ENCODE measurements around the gene CDH23.

GRCh38 chr10:71520042-71520441, 123.3 kb downstream of the CDH23 start:
- no peak for TF ChIP-seq EZH2phosphoT487 (IDR thresholded peaks at IDR 0.05; ENCODE audit: borderline replicate concordance)
- TF ChIP-seq CTCF (conservative IDR thresholded peaks at IDR 0.05; ENCODE audit: low read length): no peak

Measured in Loucy (cell line).